Measurements from ENCODE around the gene NHS.

Gene NHS

GRCh38 chrX:17633546-17633945 is 258.5 kb downstream of the NHS start:
- no peak for DNase-seq

GRCh38 chrX:17634542-17635207 is 259.7 kb downstream of the NHS start:
- no peak for DNase-seq

- no peak for DNase-seq
These were observed 260.2 kb downstream of the NHS start for GRCh38 chrX:17635231-17635630.

- DNase-seq = no peak
These were observed 262.2 kb downstream of the NHS start for GRCh38 chrX:17637235-17637634.

- DNase-seq = no peak
These were observed 263.7 kb downstream of the NHS start for GRCh38 chrX:17638731-17639130.

- no peak for DNase-seq
These were observed 267.9 kb downstream of the NHS start for GRCh38 chrX:17642891-17643290.

- DNase-seq = no peak
These were observed 268.5 kb downstream of the NHS start for GRCh38 chrX:17643528-17643927.

- no peak for DNase-seq
These were observed 269.0 kb downstream of the NHS start for GRCh38 chrX:17644001-17644400.

- DNase-seq = peak in 3 of 5 donors; percentile 25 to 60 (median 25)
These were observed 279.1 kb downstream of the NHS start for GRCh38 chrX:17654116-17654515.

- DNase-seq = peak in 1 of 5 donors; percentile 10
These were observed 280.4 kb downstream of the NHS start for GRCh38 chrX:17655211-17656034.

- DNase-seq = no peak
These were observed 281.0 kb downstream of the NHS start for GRCh38 chrX:17656035-17656418.

- no peak for DNase-seq
These were observed 281.6 kb downstream of the NHS start for GRCh38 chrX:17656556-17656955.

- no peak for DNase-seq
These were observed 287.4 kb downstream of the NHS start for GRCh38 chrX:17662391-17662790.

GRCh38 chrX:17668929-17669328 is 293.9 kb downstream of the NHS start:
- peak in 1 of 5 donors; percentile 64 for DNase-seq

GRCh38 chrX:17669458-17669857 is 294.5 kb downstream of the NHS start:
- DNase-seq = no peak

GRCh38 chrX:17669891-17670290 is 294.9 kb downstream of the NHS start:
- no peak for DNase-seq

- no peak for DNase-seq
These were observed 295.9 kb downstream of the NHS start for GRCh38 chrX:17670874-17671273.

GRCh38 chrX:17674601-17675000 is 299.6 kb downstream of the NHS start:
- no peak for DNase-seq

GRCh38 chrX:17679261-17679660 is 304.3 kb downstream of the NHS start:
- no peak for DNase-seq

- no peak for DNase-seq
These were observed 304.8 kb downstream of the NHS start for GRCh38 chrX:17679820-17680219.

GRCh38 chrX:17680732-17681413 is 305.9 kb downstream of the NHS start:
- DNase-seq = no peak

- peak in 1 of 5 donors; percentile 20 for DNase-seq
These were observed 307.3 kb downstream of the NHS start for GRCh38 chrX:17682259-17682658.

GRCh38 chrX:17685026-17685425 is 310.0 kb downstream of the NHS start:
- no peak for DNase-seq

GRCh38 chrX:17687648-17688047 is 312.6 kb downstream of the NHS start:
- no peak for DNase-seq

All from T-helper 1 cell (primary cell).